ENCODE measurements around the gene BUB1. TPM values are rescaled to one million over a fixed set of nuclear protein-coding genes. Genes with fewer than 3 reads are reported as not detected.

The BUB1 gene
- total RNA-seq, 4 donors from 2014 or later, result 0.40 to 2.3 (median 1.0) TPM; not detected in 1

DNA sequence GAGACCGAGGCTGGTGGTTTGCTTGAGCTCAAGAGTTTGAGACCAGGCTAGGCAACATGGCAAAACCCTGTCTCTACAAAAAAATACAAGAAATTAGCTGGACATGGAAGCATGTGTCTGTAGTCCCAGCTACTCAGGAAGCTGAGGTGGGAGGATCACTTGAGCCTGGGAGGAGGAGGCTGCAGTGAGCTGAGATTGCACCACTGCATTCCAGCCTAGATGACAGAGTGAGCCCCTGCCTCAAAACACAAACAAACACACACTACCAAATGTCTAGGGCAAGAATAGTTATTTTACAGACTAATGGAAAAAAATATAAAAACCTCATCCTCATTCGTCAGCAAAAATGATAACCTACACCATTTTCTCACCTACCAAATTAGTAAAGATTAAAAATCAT lies 15.3 kb downstream of the BUB1 start:
- no peak overlapping the region for H3K27ac ChIP-seq
- 90 to 92% methylated on average over 2 of the region's 2 CpGs for WGBS, 2 donors (ENCODE audit: low coverage in 1 of 2)
- no peaks in the 10 kb centered on the region for H3K36me3 ChIP-seq
- no peaks in the 10 kb centered on the region for H3K27me3 ChIP-seq
- peaks cover 0 to 18% (median 0%) of the 10 kb centered on the region in 3 donors for H3K4me1 ChIP-seq
- ATAC-seq, result no peak
- H3K9me3 ChIP-seq, result no peaks in the 10 kb centered on the region
- no peak overlapping the region for H3K4me3 ChIP-seq
- TF ChIP-seq POLR2A (IDR thresholded peaks at IDR 0.05), result no peak
- TF ChIP-seq POLR2AphosphoS5 (IDR thresholded peaks at IDR 0.05), result no peak
- TF ChIP-seq EP300 (IDR thresholded peaks at IDR 0.05), result no peak

DNA sequence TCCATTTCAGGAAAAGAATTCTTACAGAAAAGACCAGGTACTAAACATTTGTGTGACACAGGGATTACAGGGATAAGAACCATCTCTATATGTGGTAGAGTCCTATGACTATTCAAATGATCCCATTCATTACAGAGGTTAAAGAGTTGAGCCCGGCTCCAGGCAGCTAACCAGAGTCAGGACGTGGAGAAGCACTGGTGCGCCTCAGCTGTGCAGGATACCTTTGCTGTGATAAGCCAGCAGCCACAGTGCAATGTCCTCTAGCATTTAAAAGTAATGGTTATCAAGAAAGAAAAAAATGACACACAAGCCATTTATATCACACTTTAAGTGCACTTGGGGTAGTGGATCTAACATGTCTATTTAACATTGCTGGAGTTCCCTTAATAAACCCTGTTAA lies 17.3 kb downstream of the BUB1 start:
- Histone ChIP-seq H3K27ac (no peak overlapping the region), H3K4me3 (no peak overlapping the region), H3K9me3 (no peaks in the 10 kb centered on the region), H3K36me3 (no peaks in the 10 kb centered on the region), H3K4me1 (peaks cover 0 to 6% (median 0%) of the 10 kb centered on the region in 3 donors), H3K27me3 (no peaks in the 10 kb centered on the region)
- no peak for ATAC-seq
- no peak for TF ChIP-seq EP300 (IDR thresholded peaks at IDR 0.05)
- TF ChIP-seq, protein P1, sequence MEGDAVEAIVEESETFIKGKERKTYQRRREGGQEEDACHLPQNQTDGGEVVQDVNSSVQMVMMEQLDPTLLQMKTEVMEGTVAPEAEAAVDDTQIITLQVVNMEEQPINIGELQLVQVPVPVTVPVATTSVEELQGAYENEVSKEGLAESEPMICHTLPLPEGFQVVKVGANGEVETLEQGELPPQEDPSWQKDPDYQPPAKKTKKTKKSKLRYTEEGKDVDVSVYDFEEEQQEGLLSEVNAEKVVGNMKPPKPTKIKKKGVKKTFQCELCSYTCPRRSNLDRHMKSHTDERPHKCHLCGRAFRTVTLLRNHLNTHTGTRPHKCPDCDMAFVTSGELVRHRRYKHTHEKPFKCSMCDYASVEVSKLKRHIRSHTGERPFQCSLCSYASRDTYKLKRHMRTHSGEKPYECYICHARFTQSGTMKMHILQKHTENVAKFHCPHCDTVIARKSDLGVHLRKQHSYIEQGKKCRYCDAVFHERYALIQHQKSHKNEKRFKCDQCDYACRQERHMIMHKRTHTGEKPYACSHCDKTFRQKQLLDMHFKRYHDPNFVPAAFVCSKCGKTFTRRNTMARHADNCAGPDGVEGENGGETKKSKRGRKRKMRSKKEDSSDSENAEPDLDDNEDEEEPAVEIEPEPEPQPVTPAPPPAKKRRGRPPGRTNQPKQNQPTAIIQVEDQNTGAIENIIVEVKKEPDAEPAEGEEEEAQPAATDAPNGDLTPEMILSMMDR (IDR thresholded peaks at IDR 0.05), result no peak
- no peak for TF ChIP-seq POLR2AphosphoS5 (IDR thresholded peaks at IDR 0.05)
- no peak for TF ChIP-seq POLR2A (IDR thresholded peaks at IDR 0.05)
- WGBS, 2 donors (ENCODE audit: low coverage in 1 of 2), result 88 to 100% methylated on average over 2 of the region's 3 CpGs

DNA sequence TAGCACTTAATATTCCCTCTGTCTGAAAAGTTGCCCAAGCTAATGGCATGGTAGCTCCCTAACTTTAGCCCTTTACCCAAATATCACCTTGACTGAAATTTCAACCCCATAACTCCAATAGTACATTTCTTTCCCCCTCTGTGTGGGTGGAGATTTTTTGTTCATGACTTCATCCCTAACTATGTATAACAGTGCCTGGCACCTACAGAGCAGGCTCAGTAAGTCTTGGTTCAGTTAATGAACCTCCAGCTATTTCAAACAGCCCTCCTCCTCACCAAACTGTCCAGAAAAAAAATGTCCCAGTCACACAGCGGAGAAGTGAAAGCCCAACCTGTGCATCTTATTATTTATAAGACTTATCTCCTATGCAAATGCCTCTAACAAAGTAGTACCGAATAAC lies 18.6 kb downstream of the BUB1 start:
- Histone ChIP-seq H3K4me1 (peaks cover 0 to 6% (median 0%) of the 10 kb centered on the region in 3 donors), H3K27ac (no peak overlapping the region), H3K4me3 (no peak overlapping the region), H3K27me3 (no peaks in the 10 kb centered on the region), H3K36me3 (no peaks in the 10 kb centered on the region), H3K9me3 (no peaks in the 10 kb centered on the region)
- ATAC-seq, result no peak
- TF ChIP-seq, protein P1 (IDR thresholded peaks at IDR 0.05), result no peak
- TF ChIP-seq EP300 (IDR thresholded peaks at IDR 0.05), result no peak
- TF ChIP-seq POLR2A (IDR thresholded peaks at IDR 0.05), result no peak
- TF ChIP-seq POLR2AphosphoS5 (IDR thresholded peaks at IDR 0.05), result no peak
- WGBS, 2 donors (ENCODE audit: low coverage in 1 of 2), result 45 to 90% methylated on average over 2 of the region's 2 CpGs

DNA sequence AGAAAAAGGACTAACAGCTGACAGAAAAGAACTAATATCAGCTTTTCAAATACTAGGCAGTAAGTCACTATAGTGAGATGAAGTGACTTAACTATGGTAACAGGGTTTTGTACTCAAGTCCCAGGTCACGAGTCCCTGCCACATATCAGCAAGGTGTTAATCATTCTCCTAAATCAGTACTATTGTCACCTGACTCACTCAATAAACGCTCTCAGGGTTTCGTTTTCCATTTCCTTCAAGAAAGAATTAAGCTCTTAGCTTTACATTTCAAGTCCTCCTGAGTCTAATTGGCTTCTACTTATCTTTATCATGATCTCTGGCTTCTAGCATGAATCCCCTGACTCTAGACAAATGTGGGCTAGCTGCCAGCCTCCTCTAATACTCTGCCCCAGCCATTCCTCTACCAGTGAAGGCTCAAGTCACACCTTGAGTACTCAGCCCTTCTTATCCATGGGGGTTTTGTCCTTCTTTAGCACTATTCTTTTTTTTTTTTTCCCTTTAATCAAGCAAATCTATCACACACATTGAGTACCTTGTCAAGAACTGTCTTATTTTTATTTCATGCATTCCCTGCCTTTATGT lies 20.0 kb downstream of the BUB1 start:
- TF ChIP-seq POLR2A (IDR thresholded peaks at IDR 0.05) (no peak), EP300 (IDR thresholded peaks at IDR 0.05) (no peak), POLR2AphosphoS5 (IDR thresholded peaks at IDR 0.05) (no peak)
- TF ChIP-seq, protein P1 (IDR thresholded peaks at IDR 0.05), result no peak
- ATAC-seq, result no peak
- Histone ChIP-seq H3K27ac (no peak overlapping the region), H3K27me3 (no peaks in the 10 kb centered on the region), H3K9me3 (no peaks in the 10 kb centered on the region), H3K36me3 (no peaks in the 10 kb centered on the region), H3K4me3 (no peak overlapping the region), H3K4me1 (peaks cover 0 to 6% (median 0%) of the 10 kb centered on the region in 3 donors)
- 53 to 96% methylated on average over 3 of the region's 3 CpGs for WGBS, 2 donors (ENCODE audit: low coverage in 1 of 2)

DNA sequence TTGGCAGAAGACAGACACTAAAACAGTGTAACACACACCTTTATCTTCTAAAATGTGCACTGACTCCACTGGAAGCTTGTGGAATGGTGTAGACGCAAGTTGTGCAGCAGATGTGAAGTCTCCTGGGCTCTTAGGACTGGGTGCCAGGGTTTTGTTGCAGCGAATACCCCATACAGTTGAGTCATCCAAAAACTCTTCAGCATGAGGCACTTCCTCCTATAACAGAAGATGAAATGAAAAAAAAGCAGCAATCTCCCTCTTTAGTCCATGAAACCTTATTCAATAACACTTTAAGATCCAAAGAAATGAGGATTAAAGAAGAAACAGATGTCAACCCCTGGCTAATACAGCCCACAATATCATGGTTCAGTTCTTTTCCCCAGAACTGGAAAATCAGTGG lies 22.2 kb downstream of the BUB1 start:
- TF ChIP-seq POLR2A (IDR thresholded peaks at IDR 0.05) (no peak), EP300 (IDR thresholded peaks at IDR 0.05) (no peak), POLR2AphosphoS5 (IDR thresholded peaks at IDR 0.05) (no peak)
- TF ChIP-seq, protein P1 (IDR thresholded peaks at IDR 0.05), result no peak
- Histone ChIP-seq H3K9me3 (no peaks in the 10 kb centered on the region), H3K27me3 (no peaks in the 10 kb centered on the region), H3K36me3 (no peaks in the 10 kb centered on the region), H3K27ac (no peak overlapping the region), H3K4me1 (peaks cover 0 to 6% (median 0%) of the 10 kb centered on the region in 3 donors), H3K4me3 (no peak overlapping the region)
- no peak for ATAC-seq
- 63 to 75% methylated on average over 1 to 2 of the region's 2 CpGs for WGBS, 2 donors (ENCODE audit: low coverage in 1 of 2)

Data from gastroesophageal sphincter (tissue), 4 donors.